COLO668 (cell line): Measurements from ENCODE around the gene PCNX1.
"Not testable (repeated sequence)": the region's sequence is repeated elsewhere in the genome, so short reads cannot be mapped to it uniquely, and the experiment has no call there.

ENCODE experiments used
- DNase-seq: peaks from one replicate; lab custom pipeline; 2025; ENCODE audit not compliant: unreplicated experiment; lab: John Stamatoyannopoulos, UW

Gene PCNX1

DNA sequence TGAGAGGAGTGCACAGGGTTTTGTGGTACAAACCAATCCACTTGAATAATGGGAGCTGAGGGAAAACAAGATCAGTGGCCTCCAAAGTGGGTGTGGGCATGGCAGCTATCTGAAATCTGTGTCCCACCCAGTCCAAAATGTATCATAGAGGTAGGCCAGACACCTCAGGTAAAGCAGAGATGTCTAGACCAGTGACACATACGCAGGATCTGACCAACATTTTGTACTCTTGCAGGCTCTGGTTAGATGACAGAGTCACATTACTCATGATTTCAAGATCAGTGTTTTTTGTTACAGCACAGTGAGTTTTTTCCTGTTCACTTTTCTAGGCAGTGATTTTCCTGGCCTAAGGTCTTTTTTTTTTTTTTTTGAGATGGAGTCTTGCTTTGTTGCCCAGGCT is 211.8 kb downstream of the PCNX1 start:
- DNase-seq, result no peak

DNA sequence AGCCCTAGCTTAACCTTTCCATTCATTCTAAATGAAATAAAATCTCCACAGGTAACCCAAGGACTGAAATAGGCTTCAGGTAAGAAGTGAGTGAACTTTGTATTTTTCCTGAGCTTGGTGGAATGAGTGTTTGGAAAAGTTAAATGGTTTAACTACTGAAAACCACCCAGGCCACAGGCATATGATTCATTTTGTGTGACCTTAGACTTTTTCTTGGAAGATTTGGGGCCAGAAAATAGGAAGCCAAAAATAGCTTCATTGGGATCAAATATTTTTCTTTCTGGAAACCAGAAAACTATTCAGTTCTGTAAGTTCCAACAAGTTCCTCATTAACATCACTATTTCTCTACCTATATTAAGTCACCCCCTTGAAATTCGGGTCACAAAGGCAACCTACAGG is 212.6 kb downstream of the PCNX1 start:
- no peak for DNase-seq

DNA sequence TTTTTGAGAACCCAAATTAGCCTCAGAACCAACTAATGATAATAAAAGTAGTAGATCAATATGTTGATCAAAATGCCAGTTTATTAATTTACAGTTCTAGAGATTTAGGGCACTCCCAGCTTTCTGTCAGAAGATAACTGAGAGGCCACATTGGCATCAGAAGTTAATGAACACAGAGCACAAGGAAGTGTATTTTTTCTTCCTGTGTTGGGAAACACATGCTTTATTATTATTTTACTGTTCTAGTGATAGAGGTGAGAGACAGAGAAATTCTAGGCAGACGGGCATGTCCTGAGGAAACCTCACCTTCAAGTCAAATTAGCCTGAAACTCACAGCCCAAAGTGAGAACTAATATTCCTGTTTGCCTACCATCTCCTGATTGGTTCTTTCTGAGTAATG is 213.7 kb downstream of the PCNX1 start:
- DNase-seq, result no peak

DNA sequence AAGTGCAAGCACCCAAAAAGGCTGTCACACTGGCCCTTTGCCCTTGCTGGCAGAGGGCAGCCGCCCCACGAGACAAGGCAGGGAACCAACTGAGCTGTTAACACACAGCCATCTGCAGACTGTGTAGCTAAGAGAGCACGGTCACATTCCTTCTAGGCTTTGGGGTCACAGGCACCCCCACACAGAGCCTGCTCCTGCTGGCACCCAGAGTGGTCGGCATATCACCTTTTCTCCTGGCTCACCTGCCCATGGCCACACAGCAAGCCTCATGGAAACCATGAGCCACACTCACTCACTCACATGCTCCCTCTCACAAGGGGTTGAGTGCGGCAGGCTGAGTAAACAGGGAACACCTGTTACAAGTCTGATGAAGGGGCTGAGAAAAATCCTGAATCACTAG is 214.5 kb downstream of the PCNX1 start:
- DNase-seq, result no peak

DNA sequence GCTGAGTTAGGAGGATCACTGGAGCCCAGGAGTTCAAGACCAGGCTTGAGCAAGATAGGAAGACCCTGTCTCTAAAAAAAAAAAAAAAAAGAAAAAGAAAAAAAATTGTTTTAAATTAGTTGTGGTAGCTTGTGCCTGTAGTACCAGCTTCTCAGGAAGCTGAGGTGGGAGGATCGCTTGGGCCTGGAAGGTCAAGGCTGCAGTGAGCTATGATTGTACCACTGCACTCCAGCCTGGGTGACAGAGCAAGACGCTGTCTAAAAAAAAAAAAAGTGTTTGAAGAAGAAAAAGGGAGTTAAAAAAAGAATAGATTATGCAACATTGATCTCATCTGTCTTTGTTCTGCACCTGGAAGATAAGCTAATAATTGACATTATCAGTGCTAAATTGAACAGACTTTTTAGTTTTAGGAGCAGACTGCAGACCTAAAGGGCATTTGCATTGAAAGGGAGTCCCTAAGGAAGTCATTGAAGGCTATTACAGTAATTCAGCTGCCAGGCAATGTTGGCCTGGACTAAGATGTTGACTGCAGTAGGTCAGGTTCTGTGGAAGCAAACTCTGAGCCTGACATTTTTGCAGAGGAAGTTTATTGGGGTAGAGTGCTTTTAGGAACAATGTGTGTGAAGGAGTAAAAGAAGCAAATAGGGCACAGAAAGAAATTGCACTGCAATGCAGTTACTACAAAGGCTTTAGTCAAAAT is 215.8 kb downstream of the PCNX1 start:
- DNase-seq, result no peak

DNA sequence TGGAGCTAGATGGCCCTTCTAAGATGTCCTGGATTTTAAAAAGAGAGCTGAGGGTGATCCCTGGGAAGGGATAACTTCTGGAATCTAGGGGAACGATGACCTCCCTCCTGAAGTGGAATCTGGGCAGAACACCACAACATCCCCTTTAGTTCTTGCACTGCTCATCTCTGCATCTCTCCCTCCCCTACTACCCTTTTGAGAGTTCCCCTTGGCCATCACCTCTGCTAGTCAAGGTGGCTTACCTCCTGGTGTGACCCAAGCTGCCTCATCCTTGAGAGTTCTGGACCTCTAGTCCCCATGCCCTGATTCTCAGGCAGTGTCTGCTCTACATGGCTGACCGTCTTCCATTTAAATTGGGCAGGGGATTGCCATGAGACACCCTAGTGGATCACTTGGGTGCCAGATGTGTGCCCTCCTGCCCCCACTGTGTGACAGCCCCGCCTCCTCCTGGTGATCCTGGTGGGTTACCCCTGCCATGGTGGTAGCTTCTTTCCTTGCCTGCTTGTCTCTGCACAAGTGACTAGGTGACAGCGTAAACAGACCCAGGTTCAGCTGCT is 216.4 kb downstream of the PCNX1 start:
- DNase-seq, result no peak

DNA sequence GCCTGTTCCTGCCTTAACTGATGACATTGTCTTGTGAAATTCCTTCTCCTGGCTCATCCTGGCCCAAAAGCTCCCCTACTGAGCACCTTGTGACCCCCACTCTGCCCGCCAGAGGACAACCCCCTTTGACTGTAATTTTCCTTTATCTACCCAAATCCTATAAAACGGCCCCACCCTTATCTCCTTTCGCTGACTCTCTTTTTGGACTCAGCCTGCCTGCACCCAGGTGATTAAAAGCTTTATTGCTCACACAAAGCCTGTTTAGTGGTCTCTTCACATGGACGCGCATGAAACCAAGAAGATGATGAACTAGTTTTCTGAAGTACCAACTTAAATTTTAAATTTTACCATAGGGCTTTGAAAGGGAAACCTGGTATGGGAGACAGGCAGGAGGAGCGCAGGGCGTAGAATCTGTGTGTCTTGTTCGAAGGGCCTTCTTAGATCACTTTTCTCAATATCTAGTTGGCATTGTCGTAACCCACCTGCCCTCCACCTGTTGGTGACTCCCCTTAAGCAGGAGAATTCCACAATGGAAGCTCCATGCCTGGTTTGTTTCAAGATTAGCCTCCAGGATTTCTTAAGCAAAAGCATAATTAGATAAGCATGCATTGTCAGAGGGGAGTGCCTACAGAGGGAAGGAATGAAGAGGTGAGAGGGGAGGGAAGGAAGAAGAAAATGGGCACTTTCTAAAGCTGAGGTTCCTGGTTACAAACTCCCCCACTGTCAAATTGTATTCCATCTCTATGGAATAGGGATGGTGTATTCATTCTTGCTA is 222.6 kb downstream of the PCNX1 start:
- not testable (repeated sequence) for DNase-seq

DNA sequence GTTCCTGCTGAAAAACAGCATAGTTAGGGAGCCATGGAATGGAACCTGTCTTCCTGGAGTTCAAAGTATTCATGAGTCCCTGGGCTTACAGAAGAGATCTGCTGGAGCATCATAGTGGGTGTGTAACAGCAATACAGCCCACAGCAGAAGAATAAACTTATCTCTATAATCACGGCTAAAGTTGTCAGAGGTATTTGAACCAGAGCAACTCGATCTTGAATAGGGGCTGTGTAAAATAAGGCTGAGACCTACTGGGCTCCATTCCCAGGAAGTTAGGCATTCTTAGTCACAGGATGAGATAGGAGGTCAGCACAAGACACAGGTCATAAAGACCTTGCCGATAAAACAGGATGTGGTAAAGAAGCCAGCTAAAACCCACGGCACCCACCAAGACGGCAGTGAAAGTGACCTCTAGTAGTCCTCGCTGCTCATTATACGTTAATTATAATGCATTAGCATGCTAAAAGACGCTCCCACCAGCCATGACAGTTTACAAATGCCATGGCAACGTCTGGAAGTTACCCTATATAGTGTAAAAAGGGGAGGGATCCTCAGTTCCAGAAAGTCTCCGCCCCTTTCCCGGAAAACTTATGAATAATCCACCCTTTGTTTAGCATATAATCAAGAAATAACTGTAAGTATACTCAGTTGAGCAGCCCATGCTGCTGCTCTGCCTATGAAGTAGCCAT is 223.4 kb downstream of the PCNX1 start:
- DNase-seq, result no peak

DNA sequence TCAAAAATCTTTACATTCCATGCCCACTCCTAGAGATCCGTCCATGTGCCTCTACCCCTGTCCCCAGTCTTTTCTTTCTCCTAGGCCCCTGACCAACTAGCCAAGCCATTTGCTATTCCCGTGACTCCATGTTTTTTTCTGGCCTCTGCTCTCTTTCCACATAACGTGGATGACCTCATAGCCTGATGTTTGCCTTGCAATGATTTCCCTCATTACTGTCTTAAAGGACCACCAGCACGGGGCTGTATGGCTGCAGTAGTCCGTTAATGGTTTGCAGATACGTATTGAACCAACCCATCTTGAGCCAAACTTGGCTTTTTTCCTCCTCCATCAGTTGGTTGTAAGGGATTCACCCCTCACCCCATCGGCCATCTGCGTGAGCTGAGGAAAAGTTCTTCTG is 226.0 kb downstream of the PCNX1 start:
- DNase-seq, result no peak

DNA sequence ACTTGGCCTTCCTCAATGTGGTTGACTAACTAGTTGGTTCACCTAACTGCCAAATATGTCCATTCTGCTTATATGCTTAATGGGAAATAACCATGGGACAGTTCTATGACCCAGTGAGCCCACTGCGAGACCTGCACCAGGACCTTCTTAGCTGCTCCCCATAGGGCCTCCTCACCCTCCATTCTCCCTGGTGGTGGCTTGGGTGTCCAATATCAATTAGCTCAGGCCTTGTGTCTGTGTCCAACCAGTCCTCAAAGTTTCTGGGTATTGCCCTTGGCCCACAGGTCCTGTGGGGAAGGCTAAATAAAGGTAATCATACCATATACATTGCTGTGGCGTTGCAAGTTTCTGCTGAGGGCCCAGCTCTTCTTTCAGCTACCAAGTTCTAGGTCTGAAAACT is 228.2 kb downstream of the PCNX1 start:
- DNase-seq, result no peak

DNA sequence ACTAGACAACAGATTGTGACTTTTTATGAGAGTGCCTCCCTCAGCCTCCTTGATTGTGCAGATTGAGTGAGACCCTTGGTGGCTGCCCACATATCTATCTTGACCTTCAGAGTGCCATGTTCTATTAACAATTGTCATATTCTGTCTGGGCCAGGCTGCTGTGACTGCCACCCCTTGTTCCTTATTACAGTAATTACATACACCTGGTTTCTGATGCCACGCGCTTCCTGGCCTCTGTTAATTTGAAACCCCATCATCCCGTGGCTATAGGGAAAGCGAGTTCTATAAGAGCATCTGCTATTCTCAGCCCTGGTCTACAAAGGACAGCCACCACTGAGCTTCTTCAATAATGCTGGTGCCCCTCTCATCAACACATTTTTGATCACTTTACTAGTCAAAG is 228.7 kb downstream of the PCNX1 start:
- DNase-seq, result no peak

DNA sequence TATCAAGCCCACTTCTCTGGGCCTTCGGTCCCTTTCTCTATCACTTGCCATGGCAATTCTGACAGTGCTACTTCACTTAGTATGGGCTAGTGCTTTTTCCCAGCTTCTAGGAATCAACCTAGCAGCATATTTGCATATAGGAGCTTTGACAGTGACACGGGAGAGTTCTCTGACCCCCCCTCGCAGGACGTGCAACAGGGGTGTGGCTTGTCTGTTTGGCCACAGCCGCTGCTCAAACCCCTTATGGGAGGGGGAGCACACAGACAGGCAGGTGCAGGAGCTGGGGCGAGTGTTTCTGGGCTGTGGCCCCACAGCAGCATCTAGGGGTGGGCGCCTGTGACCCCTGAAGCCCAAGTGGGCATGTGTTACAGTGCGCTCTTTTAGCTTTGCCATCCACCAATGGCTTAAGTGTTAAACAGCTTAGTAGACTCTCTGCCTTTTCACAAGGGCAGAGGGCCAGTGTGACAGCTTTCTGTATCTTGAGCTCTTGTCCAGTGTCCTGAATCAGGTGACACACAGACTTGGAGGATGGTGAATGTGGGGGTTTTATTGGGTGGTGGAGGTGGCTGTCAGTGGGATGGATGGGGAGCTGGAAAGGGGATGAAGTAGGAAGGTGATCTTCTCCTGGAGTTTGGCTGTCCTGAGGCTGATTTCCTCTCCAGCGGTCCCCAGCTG is 229.3 kb downstream of the PCNX1 start:
- no peak for DNase-seq

DNA sequence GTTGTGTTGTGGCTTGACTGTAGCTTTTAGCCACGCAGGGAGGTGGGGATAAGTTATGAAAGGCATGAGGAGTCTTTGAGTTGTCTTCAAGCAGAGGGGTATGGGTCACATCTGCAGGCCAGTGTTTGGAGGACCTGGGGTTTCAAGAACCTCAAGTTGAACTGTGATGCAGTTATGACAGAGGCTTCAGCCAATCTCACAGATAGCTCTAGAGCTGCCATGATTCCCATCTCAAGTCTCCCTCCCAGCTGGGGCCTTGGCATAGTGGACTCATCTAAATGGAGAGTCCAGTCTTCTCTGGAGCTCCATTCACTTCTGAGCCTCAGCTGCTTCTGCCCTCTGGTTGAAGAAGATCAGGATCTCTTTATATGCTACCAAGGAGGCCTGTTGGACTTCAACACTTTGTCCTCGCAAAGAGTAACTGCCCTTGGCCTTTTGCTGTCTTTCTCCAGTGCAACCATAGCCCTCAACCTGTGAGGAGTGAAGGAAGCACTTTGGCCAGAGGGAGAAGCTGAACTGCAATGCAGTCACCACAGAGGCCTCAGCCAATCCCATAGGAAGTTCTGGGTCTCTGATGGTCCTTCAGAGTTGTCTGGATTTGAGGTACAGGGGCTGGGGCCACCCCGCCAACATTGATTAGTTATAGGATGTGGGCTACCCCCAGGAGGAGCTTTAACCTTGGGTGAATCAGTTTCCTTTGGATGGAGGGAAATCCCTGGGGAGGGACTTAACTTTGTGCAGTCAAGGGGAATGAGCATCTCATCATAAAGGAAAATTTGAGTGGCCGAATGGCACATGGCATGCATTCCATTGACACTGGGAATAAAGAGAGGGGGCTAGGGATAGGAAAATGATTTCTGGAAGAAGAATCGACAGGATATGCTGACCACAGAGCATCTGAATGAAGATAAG is 230.5 kb downstream of the PCNX1 start:
- DNase-seq, result no peak

DNA sequence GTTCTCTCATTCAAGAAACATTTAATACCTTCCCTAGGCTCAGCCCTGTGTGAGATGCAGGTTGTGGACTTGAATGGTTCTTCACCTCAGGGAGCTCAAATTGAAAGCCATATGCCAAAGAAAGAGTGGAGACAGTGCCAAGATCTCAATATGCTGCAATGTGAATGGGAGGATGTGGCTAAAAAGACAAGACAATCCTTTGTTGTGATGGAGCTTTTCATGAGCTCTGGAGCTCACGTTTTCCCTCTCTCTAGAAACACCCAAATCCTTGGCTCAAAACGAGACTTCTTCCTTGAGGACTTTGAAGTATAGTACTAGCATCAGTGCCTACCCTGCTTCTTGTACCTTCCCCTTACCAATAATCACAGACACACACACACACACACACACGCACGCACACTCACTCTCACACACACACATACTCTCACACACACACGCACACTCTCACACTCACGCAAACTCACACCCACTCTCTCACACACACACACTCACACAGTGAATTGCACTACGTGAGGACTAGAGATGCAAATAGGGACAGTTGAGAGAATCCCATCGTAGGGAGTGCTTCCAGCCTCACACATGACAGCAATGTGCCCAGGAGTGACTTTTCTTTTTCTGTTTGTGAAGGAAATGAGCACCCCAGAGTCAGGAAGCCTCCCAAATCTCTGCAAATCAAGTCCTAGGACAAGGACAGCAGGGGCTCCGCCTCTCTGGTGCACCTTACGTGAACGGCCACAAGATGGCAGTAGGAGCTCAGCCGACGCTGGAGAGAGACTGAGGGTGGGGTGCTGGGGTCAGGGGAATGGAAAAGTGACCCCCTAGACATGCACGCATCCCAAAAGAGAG is 231.4 kb downstream of the PCNX1 start:
- DNase-seq, result peak; percentile 42

DNA sequence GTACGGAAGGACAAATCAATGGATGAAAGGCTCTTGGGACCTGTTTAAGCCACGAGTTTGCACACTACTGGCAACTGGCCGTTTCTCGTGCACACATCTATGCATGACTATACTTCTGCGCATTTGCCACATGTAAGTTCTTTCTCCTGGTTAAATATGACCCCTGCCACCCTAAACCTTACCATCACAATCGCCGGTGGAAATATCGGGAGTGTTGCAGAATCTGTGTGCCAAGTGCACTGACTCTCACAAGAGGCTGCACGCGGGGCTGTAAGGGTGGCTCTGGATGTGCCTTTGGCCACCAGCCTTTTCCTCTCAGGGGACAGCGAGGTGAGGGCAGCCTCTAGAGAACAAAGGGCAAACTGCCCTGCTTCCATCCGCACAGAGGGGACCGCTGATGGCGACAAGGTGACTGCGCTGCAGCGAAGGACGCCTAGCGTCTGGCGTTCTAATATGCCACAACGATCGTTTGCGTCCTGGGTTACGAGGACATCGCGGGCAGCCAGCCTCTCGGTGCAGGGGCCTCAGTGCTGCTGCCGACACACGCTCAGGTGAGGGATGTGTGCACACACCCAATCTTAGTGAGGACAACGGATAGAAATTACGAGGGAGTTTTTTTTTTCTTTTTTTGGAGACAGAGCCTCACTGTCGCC is 232.2 kb downstream of the PCNX1 start:
- no peak for DNase-seq

DNA sequence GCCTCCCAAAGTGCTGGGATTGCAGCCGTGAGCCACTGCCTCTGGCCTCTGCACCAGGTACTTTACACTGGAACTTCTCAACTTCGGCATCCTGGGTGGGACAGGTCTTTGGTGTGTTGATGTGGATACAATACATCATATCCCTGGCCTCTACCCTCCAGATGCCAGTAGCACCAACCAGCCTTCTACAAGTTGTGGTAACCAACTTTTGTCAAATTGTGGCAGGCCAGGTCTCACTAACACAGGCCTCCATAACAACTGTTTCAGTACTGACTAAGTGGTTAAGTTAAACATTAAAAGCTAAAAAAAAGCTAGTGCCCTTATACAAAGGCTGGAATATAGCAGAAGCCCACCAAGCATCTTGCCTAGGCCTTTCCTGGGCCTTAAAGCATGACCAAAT is 232.9 kb downstream of the PCNX1 start:
- no peak for DNase-seq

DNA sequence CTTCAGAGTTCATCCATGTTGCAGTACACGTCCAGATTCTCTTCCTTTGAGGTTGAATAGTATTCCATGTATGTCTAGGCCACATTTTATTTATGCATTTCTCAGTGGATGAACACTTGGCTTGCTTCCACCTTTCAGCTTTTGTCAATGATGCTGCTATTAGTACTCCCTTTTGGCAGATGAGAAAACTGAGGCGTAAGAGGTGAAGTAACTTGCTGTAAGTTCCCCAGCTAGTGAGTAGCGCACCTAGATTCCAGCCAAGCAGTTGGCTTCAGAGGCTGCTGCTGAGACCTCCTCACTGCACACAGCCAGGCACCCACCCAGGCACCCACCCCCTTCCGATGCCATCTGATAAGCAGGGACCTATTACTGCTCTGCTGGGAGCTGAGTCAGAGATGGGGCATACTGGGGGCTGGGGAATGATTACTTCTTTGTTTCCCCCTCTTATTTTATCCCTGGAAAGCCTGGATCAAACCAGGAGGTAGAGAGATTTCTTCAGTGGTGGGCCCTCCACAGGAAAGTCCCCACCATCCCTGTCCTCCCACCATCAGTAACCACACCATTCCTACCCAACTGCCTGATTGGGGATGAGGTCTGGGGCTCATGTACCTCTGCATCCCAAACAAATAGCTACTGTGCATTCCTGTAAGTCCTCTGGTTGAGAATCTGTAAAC is 234.6 kb downstream of the PCNX1 start:
- DNase-seq, result no peak

DNA sequence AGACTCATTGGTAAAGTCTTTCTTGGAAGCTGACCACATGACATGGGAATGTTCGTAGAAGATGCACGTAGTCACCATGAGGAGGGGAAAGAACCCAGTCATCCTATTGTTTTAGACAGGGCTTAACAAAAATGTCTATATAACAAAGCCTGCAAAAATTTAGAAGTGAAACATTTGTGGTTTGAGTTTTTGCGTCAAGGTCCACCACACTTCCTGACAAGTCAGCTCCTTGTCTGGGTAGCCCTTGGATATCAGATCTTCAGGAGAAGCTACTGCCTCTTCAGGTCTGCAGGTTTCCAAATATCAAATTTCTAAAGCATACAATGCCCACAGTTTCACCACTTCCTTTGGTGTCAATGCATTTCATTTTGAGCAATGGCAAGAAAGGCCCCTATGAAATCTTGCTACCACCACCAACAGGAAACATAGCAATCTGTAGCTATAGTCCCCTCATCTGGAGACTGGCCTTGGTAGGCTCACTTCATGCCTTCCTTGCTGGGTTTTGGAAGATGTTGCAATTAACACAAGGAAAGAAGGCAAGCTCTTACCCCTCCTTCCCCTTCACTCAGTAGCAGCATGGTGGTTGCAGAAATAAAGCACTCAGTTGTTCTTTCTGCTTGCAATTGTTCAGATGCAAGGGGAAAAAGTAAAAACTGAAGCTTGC is 235.2 kb downstream of the PCNX1 start:
- DNase-seq, result no peak
